Activated CD4-positive, alpha-beta T cell treated with anti-CD3 and anti-CD28 coated beads for 4 hours (primary cell): ENCODE measurements around the gene GRIN1.

ENCODE experiments used
- DNase-seq, 2 donors: peaks; one replicate each; pipeline ENCODE4 v3.0.0-alpha.2; 2020

Gene GRIN1

DNA sequence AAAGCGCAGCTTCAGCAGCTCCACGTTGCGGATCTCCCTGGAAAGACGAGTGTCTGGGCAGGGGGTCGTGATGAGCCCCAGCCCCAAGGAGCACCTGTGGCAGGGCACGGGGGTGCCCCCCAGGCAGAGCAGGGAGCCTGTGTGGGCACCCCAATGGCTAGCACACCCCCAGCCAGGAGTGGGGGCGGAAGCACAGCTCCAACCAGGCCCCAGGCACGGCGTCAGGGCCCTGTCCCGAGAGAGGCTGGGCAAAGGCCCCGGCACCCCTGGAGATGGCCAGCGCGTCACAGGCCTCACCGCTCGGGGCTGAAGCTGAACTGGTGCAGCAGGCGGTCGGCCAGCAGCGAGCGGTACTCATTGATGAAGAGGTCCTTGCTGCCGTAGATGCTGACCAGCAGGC, 41.5 kb downstream of the GRIN1 start:
- no peak for DNase-seq

DNA sequence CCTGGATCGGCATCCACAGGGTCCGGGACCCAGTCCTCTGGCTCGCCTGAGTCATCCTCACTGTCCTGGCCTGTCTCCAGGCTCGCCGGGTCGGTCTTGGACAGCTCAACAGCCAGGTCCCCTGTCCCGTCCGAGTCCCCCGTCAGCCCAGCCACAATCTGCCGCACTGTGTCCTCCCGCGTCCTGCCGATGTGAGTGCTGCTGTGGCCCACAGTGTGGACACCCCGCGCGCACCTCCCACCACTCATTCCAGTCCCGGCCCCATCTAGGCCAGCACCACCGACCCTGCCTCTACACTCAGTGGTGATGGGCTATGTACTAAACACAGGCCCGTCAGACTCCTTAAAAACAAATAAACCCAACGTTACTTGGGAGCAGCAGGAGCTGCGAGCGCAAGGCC, 42.7 kb downstream of the GRIN1 start:
- DNase-seq, result no peak

DNA sequence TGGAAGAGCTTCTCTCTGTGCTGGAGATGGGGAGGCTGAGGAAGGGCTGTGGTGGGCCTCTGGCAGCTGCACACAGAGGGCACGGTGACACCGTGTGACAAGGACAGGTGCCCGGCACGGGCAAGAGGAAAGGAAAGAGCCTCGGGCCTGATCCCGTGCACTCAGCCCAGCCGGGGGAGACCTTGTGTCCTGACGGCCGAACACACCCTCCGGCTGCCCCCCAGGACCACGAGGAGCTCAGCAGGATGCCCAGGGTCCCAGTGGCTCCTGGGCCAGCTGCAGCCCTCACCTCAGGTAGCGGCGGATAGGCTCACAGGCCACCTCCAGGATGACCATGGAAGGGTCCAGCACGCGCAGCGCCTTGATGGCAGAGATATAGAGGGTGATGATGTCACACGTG, 43.9 kb downstream of the GRIN1 start:
- DNase-seq, result no peak

DNA sequence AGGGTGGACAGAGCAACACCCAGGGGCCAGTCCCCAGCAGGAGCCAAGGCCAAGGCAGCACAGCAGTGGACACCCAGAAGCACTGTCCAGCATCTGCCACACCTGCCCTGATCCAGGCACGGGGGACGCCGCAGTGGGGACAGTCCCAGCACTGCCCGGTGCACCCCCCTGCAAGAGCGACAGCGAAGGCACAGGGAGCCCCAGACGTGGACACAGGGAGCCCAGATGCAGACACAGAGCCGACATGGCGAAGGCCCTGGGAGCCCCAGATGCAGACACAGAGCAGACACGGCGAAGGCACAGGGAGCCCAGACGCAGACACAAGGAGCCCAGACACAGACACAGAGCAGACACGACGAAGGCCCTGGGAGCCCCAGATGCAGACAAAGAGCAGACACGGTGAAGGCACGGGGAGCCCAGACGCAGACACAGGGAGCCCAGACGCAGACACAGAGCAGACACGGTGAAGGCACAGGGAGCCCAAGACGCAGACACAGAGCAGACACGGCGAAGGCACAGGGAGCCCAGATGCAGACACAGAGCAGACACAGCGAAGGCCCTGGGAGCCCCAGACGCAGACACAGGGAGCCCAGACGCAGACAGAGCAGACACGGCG, 45.1 kb downstream of the GRIN1 start:
- DNase-seq, result no peak

DNA sequence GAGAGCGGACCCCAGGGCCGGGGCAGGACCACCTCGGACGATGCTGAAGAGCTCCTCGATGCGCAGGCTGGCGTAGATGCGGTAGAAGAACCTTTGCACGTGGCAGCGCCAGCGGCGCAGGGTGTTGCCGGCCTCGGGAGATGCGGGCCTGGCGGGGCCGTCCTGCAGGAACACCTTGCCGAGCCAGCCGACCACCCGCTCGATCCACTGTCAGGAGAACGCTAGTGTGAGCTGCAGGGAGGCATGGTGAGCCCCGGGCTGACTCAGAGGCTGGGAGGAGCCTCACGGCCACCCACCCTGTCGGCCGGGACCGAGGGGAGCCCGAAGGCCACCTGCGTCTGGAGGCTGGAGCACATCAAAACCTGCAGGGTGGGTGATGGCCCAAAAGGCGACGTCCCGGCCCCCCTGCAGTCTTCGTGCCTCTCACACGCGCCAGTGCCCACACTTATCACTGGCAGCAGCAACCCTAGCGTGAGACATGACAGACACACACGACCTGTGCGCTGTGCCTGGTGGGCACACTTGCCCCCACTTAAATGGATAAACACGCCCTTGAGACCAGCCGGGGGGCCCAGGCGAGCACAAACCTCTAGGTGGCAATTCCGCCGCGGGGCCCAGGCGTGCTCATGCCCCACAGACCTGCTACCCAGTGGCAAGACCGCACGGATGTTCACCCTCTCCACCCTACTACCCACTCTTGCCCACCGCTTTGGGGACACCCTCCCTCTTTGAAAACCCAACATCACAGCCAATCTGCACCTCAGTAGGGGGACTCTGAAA, 46.1 kb downstream of the GRIN1 start:
- DNase-seq, result no peak

DNA sequence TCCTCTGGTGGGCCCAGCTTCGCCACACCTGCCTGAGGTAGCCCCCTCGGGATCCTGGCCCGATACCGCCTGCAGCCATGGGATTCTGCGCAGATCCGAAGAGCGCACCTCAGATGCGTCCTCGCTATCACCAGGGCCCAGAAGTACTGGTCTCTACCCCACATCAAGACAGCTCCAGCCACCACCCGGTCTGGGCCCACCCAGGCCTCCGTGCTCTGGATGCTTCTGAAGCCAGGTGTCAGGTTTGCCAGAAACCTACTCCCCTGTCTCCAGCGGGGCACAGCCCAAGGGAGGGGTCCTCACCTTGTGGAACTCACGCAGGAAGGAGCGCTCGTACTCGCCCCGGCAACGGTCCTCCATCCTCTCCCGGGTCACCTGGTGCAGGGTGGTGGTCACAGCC, 47.0 kb downstream of the GRIN1 start:
- DNase-seq, result no peak

DNA sequence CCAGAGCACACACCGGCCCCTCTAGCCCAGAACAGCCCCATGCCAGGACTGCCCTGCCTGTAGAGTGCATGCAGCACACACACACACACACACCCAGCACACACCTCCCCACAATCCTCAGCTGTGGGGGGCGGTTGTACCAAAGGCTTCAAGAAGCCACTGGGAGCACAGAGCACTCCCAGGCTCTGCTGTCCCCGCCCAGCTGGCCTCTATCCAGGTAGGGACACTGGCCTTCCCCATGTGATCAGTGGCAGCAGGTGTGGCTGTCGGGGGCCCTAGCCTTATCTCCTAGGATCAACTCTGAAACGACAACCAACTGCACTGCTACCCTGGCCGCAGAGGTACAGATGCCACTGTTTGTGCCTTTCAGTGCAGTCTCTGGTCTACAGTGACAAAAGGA, 47.4 kb downstream of the GRIN1 start:
- no peak for DNase-seq

DNA sequence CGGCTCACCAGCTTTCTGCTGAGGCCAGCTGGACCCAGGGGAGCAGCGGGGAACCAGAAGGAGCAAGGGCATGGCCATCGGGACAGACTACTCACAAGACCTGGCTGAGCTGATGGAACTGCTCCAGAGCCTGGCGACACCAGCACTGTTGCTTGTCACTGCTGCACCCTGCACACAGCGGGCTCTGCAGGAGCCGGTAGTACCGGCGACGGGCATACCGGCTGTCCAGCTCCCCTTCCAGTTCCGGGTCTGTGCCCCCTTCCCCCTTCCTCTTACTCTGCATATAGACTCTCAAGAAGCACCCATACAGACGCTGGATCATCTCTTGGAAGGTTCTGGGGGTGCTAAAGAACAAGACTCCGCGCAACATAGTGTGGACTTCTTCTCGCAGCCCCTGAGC, 48.4 kb downstream of the GRIN1 start:
- DNase-seq, result no peak

DNA sequence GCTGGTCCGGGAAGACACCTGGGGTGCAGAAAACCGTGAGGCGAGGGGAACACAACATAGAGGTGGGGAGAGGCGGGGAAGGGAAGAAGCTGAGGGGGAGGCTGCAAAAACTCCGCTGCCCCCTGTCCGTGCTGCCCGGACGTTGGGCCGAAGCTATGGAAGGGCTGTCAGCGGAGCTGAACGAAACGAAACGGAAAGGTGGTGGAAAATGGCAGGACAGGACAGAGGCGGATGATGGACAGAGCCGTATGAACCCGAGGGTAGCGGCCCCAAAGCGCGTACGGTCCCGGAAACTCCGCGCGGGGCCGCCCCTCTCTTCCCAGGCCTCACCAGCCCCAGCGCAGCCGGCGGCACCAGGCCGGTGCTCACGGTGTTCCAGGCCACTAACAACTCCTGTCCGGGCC, 49.1 kb downstream of the GRIN1 start:
- no peak for DNase-seq

DNA sequence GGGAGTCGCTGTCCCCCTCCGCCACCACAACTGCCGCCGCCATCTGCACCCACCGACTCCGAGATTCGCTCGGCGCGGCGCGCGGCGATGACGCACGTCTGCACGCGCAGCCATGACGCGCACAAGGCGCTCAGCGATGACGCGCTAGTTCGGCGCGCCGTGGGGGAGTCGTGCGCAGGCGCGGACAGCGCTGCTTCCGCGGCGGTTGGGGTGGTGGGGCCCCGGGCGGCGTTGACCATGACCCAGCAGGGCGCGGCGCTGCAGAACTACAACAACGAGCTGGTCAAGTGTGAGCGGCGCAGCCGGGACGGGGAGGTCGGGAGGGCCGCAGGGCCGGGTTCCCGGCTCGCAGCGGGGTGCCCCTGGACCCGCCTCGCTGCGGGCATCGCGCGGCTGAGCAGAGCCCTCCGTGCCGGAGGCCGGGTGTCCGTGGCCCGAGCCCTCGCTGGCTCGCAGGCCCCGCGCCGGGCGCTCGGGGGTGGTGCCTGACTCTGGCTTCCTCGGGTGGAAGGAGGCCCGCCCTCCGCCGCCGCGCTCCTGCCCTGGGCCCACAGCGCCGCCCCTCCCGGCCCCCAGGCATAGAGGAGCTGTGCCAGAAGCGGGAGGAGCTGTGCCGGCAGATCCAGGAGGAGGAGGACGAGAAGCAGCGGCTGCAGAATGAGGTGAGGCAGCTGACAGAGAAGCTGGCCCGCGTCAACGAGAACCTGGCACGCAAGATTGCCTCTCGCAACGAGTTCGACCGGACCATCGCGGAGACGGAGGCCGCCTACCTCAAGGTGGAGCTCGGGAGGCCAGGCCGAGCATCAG, 49.7 kb downstream of the GRIN1 start, which contains the start of the genes ANAPC2 and SSNA1:
ANAPC2 (minus strand) TSS at position 71 of the 807 bp plus-strand sequence; CDS start at position 43, 28 bp downstream.
SSNA1 (plus strand) TSS at position 187 of the 807 bp plus-strand sequence; CDS start at position 238, 51 bp downstream.
- peak; percentile 90 to 92 for DNase-seq

DNA sequence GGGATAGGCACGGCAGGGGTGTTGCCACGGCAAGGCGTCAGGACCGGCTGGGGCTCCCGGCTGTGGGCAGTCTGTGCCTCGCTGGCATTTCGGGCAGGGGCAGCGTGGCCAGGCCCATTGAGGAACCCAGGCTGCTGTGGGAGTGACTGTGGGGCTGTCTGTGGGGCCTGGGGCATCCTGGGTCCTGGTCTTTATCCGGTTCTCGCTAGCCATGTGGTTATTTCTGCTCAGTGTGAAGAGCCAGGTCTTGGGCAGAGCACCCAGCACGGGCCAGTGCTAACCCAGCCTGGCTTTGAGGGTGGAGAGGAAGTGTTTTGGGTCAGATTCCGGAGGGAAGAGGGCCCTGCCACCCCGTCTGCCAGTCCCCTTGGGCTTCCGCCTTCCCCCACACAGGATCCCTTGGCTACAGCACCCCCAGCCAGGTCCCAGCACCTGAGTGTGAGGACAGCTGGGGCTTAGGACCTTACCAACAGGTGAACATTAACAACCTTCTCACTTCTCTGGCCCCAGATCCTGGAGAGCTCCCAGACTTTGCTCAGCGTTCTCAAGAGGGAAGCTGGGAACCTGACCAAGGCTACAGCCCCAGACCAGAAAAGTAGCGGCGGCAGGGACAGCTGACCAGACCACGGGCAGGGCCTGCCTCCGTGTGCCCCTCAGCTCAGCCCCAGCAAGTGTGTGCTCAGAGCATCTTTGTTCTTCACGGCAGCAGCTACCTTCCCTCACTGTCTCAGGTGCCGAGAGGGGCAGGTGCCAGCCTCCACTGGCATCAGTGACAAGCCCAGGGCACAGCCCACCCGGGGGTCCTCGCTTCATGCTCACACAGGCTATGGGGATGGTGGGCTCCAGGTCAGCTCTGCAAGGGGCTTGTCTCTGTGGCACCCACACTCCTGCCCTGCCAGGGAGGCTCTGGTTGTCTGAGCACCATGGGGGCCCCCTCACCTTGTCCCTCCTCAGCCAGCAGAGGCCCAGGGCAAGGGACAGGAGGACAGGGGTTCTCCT, 50.6 kb downstream of the GRIN1 start:
- no peak for DNase-seq

DNA sequence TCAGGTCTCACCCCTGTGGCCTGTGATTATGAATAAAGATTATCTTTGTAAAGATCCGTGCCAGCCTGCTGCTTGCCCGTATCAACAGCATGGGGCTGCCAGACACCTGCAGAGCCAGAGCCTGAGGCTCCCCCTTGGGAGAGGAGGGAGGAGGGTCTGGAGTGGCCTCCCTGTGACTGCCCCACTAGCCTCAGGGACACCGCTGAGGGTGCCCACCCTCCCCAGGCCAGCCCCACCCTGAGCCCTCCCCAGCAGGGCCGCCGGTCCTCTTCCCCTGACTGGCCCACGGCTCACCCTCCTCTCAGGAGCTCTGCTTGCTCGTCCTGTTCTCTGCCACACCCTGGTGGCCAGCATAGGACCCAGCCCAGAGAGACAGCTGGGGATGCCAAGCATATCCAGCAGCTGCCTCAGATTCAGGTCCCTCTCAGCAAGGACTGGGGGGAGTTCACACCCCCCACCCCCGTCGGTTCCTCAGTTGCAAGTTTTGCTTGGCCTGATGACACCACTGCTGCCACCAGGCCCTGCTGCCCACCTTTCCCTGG, 51.4 kb downstream of the GRIN1 start:
- no peak for DNase-seq

DNA sequence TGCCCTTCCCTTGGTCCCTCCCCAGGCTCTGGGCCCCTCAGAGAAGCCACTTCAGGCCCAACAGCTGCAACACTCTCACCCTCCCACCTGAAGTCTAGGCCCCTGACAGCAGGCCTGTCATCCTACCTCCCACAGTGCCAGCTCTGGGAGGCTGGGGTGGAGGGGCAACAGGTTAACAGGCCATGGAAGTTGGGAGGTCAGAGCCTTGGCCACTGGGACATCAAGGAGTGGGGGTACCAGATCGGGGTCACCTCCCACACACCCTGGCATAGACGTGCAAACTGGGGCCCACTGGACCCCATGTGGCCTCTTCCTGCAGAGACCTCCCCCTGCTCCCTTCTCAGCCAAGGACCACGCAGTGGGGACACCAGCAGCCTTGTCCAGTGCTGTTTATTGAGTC, 52.3 kb downstream of the GRIN1 start:
- DNase-seq, result no peak

DNA sequence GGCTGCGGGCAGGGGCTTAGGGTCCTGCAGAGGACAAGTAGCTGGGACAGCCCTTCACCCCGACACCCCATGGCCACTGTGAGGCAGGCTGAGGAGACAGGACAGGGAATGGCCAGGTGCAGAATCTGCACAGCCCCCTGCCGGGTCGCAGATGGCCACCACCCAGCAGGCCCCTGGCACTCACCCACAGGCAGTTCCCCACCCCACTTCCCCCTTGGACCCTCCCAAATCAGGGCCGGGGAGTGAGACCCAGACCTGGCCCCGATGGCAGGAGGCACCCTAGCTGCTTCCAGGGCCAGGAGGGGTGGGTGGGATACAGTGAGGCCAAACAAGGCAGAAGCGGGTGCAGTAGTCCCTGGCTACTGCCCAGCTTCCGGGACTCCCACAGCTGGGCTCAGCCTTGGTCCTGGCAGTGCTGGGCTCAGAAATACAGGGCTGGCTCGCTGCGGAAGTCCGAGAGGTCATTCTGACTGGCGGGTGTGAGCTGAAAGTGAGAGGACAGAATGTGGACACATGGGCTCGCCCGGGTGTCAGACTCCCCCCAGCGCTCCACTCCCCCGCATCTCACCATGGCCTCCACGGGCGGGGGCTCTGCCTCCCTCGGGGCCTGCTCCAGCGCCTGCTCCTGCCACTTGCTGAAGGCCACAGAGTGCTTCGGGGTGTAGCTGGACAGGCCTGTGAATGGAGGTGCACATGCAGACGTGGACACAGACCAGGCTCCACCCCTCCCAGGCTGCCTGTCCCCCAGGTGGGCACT, 52.9 kb downstream of the GRIN1 start:
- DNase-seq, result no peak

DNA sequence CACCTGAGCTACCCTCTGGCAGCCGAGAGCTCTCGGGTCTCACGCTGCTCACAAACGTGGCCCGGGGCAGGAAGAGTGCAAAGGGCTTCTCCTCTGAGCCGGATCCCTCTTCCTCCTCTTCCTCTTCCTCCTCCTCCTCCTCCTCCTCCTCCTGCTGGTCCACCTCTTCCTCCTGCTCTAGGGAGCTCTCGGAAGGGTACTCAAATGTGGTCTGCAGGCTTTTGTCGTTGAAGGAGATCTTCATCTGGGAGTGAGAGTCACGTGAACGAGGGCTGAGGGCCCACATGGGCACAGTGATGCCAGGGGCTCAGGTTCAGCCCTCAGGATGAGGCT, 53.5 kb downstream of the GRIN1 start:
- no peak for DNase-seq

DNA sequence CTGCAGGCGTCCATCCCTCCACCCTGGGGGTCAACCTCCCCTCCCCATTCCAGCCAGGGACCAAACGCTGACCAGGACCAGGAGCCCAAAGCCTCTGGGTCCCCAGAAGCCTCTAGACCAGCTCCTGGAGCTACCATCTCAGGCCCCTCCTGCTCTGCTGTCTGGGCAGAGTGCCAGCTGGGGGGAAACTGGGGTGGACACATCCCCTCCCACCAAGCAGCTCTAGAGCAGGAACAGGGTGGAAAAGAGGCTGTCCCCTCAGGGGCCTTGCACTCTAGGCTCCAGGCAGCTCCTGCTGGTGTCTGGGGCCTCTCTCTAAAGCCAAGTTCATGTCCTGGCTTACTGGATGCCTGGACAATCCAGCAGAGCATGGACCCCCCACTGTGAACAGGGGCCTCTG, 53.9 kb downstream of the GRIN1 start:
- DNase-seq, result no peak

DNA sequence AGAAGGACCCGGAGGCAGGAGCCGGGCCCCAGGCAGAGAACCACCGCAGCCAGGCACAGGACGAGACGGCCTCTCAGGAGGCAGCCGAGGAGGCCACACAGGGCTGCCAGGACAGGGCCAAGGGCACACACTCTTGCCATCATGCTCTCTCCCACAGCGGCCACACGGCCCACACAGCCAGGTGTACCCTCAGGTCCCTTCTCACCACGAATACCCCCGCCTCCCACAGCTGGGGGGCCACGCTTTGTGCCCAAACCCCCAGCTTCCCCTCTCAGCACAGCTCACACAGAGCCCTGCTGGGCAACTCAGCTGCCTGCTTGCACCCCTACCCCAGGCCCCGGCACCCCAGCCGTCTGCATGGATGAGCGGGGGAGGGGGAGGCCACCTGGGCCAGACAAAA, 54.8 kb downstream of the GRIN1 start:
- no peak for DNase-seq

DNA sequence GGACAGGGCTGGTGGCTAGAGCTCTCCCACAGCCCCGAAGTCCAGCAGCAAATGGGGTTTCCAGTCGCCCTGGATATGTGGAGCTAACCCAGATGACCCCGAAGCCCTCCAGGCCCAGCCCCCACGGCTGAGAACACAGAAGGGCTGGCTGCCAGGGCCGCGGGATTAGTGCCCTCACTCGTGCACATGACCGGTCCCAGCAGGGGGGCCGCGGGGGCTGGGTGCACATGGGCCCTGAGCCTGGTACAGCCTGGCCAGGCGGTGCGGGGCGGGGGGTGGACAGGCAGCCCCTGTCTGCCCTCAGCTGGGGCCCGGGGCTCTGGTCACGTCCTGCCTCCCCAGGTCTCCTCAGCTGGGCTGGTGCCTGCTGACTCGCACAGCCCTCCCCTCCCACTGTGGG, 55.4 kb downstream of the GRIN1 start:
- no peak for DNase-seq

DNA sequence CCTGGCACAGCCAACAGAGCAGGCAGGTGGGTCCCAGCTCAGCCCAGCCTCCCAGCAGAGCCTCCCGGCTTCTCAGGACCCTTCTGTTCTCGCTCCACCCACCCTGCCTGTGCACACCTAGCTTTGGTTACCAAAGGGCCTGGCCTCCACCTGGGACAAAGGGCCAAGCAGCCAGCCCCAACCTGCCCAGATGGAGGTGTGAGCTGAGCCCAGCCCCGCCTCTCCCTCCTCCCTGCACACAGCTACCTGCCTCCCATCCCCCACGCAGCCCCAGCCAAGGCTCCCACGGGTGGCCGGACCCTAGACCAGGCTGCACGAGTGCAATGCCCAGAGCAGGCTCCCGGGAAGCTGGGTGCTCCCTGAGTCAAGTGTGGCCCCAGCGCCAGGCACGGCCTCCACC, 56.0 kb downstream of the GRIN1 start:
- DNase-seq, result no peak

DNA sequence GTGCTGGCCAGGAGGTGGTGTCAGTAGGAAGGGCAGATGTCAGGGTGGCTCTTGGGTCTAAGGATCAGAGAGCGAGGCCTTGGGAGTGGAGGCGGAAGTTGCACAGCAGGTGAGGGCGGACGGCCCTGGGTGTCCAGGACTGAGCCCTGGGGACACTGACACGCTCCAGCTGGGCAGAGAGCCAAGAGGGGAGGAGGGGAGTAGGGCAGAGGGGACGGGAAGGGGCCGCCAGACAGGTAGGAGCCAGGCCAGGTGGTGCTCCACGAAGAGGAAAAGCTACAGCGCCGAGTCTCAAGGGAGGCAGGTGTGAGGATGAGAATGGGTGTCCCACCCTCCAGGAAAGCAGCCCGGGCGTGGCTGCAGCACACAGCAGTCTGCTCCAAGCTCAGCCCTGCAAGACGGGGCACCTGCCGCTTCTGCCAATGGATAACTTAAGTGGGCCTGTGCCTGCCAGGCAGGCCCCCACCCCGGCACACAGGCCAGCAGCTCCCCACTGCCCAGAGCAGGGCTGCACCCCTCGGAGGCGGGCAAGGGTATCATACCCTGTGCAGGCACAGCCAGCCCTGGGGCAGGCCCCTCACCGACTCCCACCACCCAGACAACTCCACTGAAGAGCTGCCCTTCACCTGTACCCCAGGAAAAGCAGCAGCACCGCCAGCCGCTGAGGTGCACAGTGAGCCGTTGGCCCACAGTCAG, 56.7 kb downstream of the GRIN1 start:
- DNase-seq, result no peak
